Loucy (cell line): ENCODE measurements around the gene PEAK1.

Source experiments
- H2AFZ ChIP-seq: fragments of 200-600 bp; sonication (generic); 2 replicates; pipeline ENCODE4 v1.6.0; 2016; ENCODE audit warnings: antibody characterized with exemption, mild to moderate bottlenecking, low read length, moderate library complexity
- H3F3A ChIP-seq: fragments of 200-600 bp; 2 replicates; pipeline ENCODE4 v1.6.0; 2016; ENCODE audit warnings: antibody characterized with exemption, low read depth, mild to moderate bottlenecking
- H3K27me3 ChIP-seq: fragments of 200-600 bp; sonication (generic); 2 replicates; pipeline ENCODE4 v1.6.1; 2014; ENCODE audit warnings: low read length, mild to moderate bottlenecking; ENCODE audit not compliant: insufficient read depth, poor library complexity, severe bottlenecking
- H3K36me3 ChIP-seq: fragments of 200-600 bp; sonication (generic); 2 replicates; pipeline ENCODE4 v1.6.1; 2016; ENCODE audit warnings: low read length; ENCODE audit not compliant: insufficient read depth
- H3K4me1 ChIP-seq: fragments of 200-600 bp; sonication (generic); 2 replicates; pipeline ENCODE4 v1.5.1; 2014; ENCODE audit warnings: low read length, mild to moderate bottlenecking; ENCODE audit not compliant: insufficient read depth, poor library complexity, severe bottlenecking
- H3K4me2 ChIP-seq: fragments of 200-600 bp; sonication (generic); 2 replicates; pipeline ENCODE4 v1.6.0; 2014; ENCODE audit warnings: antibody characterized with exemption, low read length, low read depth, mild to moderate bottlenecking; ENCODE audit not compliant: poor library complexity, severe bottlenecking
- H3K4me3 ChIP-seq: fragments of 200-600 bp; sonication (generic); 2 replicates; pipeline ENCODE4 v1.5.1; 2014; ENCODE audit warnings: low read length, mild to moderate bottlenecking, mixed read lengths; ENCODE audit not compliant: poor library complexity, severe bottlenecking
- H3K79me2 ChIP-seq: fragments of 200-600 bp; sonication (generic); 2 replicates; pipeline ENCODE4 v1.6.1; 2014; ENCODE audit warnings: low read length; ENCODE audit not compliant: insufficient read depth
- H3K9ac ChIP-seq: fragments of 200-600 bp; sonication (generic); 2 replicates; pipeline ENCODE4 v1.6.0; 2014; ENCODE audit warnings: mild to moderate bottlenecking, low read depth, low read length, moderate library complexity; ENCODE audit not compliant: poor library complexity, severe bottlenecking
- H3K9me2 ChIP-seq: fragments of 200-600 bp; sonication (generic); replicated peaks from 2 replicates; pipeline ENCODE4 v1.6.1; 2016; ENCODE audit warnings: low read depth, low read length, mixed read lengths
- H3K9me3 ChIP-seq: fragments of 200-600 bp; sonication (generic); 2 replicates; pipeline ENCODE4 v1.6.1; 2014; ENCODE audit warnings: mild to moderate bottlenecking, antibody characterized with exemption, low read length, low read depth; ENCODE audit not compliant: insufficient read depth
- H4K20me1 ChIP-seq: fragments of 200-600 bp; sonication (generic); 2 replicates; pipeline ENCODE4 v1.6.0; 2014; ENCODE audit warnings: antibody characterized with exemption, low read length, mild to moderate bottlenecking; ENCODE audit not compliant: insufficient read depth, poor library complexity, severe bottlenecking
- EZH2phosphoT487 ChIP-seq: fragments of 200-600 bp; IDR thresholded peaks from 2 replicates; pipeline ENCODE4 v1.6.1; 2018; ENCODE audit warnings: antibody characterized with exemption, mild to moderate bottlenecking, moderate library complexity, borderline replicate concordance
- TF ChIP-seq, protein P1 (sequence below): fragments of 200-600 bp; sonication (generic); conservative IDR thresholded peaks from 2 replicates; pipeline ENCODE4 v1.5.1; 2014; ENCODE audit warnings: mild to moderate bottlenecking, antibody characterized with exemption, low read length

Gene PEAK1

DNA sequence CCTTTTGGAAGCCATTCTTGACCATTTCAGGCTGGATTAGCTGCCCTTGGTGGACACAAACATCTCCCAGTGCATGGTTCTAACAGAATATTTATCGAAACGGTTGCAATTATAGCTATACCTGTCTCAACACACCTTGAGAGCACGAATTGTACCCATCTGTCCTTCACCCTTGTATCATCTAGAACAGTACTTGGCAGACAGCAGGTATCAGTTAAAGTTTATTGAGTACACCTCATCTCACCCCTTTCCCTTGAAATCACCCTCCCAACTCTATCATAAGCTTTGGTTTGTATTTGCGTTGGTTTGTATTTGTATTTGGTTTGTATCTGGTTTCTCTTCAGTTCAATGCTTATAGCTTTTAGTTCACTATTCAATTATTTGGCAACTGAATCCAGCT is 361.4 kb downstream of the PEAK1 start:
- Histone ChIP-seq H2AFZ (no peak overlapping the region), H3K4me3 (no peak overlapping the region), H3K36me3 (peaks cover 14% of the 10 kb centered on the region; the same call in 1 of the 2 replicates), H3F3A (no peaks in the 10 kb centered on the region), H3K9me3 (no peaks in the 10 kb centered on the region), H3K27me3 (no peaks in the 10 kb centered on the region), H3K79me2 (peaks cover 41% of the 10 kb centered on the region), H3K4me1 (peaks cover 11% of the 10 kb centered on the region), H3K9ac (no peak overlapping the region), H3K9me2 (no peaks in the 10 kb centered on the region), H4K20me1 (peaks cover 26% of the 10 kb centered on the region), H3K4me2 (no peak overlapping the region)
- TF ChIP-seq, protein P1, sequence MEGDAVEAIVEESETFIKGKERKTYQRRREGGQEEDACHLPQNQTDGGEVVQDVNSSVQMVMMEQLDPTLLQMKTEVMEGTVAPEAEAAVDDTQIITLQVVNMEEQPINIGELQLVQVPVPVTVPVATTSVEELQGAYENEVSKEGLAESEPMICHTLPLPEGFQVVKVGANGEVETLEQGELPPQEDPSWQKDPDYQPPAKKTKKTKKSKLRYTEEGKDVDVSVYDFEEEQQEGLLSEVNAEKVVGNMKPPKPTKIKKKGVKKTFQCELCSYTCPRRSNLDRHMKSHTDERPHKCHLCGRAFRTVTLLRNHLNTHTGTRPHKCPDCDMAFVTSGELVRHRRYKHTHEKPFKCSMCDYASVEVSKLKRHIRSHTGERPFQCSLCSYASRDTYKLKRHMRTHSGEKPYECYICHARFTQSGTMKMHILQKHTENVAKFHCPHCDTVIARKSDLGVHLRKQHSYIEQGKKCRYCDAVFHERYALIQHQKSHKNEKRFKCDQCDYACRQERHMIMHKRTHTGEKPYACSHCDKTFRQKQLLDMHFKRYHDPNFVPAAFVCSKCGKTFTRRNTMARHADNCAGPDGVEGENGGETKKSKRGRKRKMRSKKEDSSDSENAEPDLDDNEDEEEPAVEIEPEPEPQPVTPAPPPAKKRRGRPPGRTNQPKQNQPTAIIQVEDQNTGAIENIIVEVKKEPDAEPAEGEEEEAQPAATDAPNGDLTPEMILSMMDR, result no peak
- no peak for TF ChIP-seq EZH2phosphoT487

DNA sequence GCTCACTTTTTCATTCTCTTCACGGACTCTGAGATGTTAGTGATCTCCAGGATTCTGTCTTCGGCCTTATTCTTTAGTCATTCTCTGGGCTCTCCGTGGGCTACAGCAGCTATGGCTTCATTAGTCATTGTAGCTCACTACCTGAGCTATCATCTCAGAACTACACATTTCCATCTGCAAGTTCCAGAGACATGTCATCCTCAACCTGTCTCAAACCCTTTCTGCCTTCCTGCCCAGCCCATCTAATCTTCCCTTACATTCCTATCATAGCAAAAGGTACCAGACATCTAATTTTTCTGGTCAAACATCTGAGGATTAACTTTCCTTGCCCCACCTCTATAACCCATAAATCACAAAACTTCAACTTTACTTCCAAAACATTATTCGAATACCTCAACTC is 362.2 kb downstream of the PEAK1 start:
- peaks cover 38% of the 10 kb centered on the region for H3K79me2 ChIP-seq
- TF ChIP-seq, protein P1, result no peak
- no peak for TF ChIP-seq EZH2phosphoT487
- H3K9me3 ChIP-seq, result no peaks in the 10 kb centered on the region
- H3K9me2 ChIP-seq, result no peaks in the 10 kb centered on the region
- peaks cover 24% of the 10 kb centered on the region for H4K20me1 ChIP-seq
- no peak overlapping the region for H3K9ac ChIP-seq
- H3K27me3 ChIP-seq, result no peaks in the 10 kb centered on the region
- no peak overlapping the region for H3K4me3 ChIP-seq
- peaks cover 11% of the 10 kb centered on the region for H3K4me1 ChIP-seq
- no peak overlapping the region for H2AFZ ChIP-seq
- no peaks in the 10 kb centered on the region for H3F3A ChIP-seq
- H3K4me2 ChIP-seq, result no peak overlapping the region
- peaks cover 17% of the 10 kb centered on the region; the same call in 1 of the 2 replicates for H3K36me3 ChIP-seq

DNA sequence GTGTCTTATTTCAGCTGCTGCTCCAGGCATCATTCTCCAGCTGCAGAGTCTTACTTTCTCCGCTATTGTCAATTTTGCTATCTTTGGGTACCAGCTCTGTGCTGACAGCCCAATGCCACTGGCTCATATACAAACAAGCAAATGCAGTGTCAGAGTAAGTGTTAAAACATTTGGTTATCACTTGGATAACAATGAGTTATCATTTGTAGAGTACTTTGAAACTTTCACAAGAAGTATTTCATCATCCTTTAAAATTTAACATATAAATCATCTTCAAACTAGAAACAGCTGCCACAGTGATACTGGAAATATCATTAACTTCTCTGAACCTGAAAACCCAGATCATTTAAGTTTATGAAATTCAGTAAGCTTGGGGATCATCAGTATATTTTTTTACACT is 362.8 kb downstream of the PEAK1 start:
- H3K9me3 ChIP-seq, result no peaks in the 10 kb centered on the region
- no peak overlapping the region for H2AFZ ChIP-seq
- no peaks in the 10 kb centered on the region for H3K27me3 ChIP-seq
- H3K9me2 ChIP-seq, result no peaks in the 10 kb centered on the region
- peaks cover 18% of the 10 kb centered on the region for H4K20me1 ChIP-seq
- no peak overlapping the region for H3K4me3 ChIP-seq
- H3K79me2 ChIP-seq, result peaks cover 32% of the 10 kb centered on the region
- peaks cover 24% of the 10 kb centered on the region; the same call in 1 of the 2 replicates for H3K36me3 ChIP-seq
- H3K4me1 ChIP-seq, result peaks cover 11% of the 10 kb centered on the region
- no peaks in the 10 kb centered on the region for H3F3A ChIP-seq
- no peak overlapping the region for H3K4me2 ChIP-seq
- no peak overlapping the region for H3K9ac ChIP-seq
- TF ChIP-seq, protein P1, result no peak
- no peak for TF ChIP-seq EZH2phosphoT487
